ENCODE measurements around the gene KLF13.
A peak's percentile ranks its signal among the peaks of the same experiment; 100 is the strongest.

KLF13 gene

DNA sequence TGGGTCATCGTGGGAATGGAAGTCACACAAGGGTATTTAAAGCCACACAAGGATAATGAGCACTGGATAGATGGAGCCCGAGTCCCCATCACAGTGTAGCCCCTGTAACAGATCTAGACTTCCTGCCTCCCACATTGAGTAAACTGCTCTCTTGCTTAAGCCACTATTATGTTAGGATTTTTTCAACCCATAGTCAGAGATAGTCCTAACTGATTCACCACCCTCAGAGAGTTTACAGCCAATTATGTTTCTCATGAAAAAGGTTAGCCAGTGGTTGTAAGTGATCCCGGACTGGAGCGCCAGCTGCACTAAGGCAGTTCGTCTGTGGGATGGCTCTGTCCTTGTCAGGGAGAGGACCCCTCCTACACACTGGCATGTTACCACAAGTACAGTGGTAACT lies 77.0 kb downstream of the KLF13 start:
- DNase-seq, result no peak

DNA sequence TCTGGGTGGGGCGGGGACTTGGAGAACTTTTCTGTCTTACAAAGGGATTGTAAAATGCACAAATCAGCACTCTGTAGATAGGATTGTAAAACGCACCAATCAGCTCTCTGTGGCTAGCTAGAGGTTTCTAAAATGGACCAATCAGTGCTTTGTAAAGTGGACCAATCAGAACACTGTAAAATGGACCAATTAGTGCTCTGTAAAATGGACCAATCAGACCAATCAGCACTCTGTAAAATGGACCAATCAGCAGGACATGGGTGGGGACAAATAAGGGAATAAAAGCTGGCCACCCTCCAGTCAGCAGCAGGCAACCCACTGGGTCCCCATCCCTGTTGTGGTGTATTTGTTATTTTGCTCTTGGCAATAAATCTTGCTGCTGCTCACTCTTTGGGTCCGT lies 77.7 kb downstream of the KLF13 start:
- no peak for DNase-seq

- DNase-seq, result no peak
Observed at GRCh38 chr15:31405200-31405920, 78.7 kb downstream of the KLF13 start.

DNA sequence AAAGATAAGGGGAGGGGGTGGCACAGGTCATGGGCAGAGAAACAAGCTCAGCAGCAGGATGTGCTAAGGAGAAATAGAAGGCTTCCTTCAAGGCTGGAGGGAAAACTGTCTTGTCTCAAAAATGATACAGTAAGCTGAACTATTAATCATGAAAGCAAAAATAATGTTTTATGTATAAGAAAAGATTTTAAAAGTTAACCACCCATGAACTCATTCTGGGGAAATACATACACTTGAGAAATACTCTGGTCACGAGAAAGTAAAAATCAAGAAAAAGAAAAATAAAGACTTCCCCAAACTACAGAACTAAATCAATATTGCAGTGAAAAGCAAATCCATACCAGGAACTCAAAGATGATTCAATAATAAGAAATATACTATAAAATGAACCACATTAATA lies 80.7 kb downstream of the KLF13 start:
- DNase-seq, result no peak

- DNase-seq, result no peak
Observed at GRCh38 chr15:31407851-31408250, 81.2 kb downstream of the KLF13 start.

- DNase-seq, result no peak
Observed at GRCh38 chr15:31408724-31409123, 82.1 kb downstream of the KLF13 start.

- DNase-seq, result no peak
Observed at GRCh38 chr15:31409171-31409570, 82.5 kb downstream of the KLF13 start.

GRCh38 chr15:31412824-31413223 lies 86.2 kb downstream of the KLF13 start:
- no peak for DNase-seq

- peak; percentile 65 for DNase-seq
Observed at GRCh38 chr15:31415201-31415600, 88.6 kb downstream of the KLF13 start.

DNA sequence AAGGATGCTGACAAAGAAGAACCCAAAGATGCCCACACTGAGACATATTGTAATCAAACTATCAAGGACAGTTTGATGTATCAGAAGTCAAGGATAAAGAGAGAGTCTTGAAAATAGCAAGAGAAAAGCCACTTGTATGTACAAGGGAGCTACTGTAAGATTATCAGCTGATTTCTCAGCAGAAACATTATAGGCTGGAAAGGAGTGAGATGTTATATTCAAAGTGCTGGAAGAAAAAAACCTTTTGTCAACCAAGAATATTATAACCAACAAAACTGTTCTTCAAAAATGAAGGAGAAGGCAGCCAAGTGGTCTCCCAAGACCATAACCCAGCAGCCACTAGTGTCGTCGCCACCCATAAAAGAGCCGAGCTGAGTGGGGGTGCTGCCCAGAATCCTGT lies 93.2 kb downstream of the KLF13 start:
- no peak for DNase-seq

DNA sequence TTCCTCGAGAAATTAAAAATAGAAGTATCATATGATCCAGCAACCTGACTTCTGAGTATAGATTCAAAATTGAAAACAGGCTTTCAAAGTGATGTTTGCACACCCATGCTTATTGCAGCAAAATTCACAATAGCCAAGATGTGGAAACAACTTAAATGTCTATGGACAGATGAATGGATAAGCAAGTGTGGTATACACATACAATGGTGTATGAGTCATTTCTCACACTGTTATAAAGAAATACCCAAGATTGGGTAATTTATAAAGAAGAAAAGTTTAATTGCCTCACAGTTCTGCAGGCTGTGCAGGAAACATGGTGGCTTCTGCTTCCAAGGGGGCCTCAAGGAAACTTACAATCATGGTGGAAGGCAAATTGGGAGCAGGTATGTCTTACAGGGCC lies 100.8 kb downstream of the KLF13 start:
- DNase-seq, result peak; percentile 38

Measured in fibroblast of skin of abdomen (primary cell).